ENCODE measurements around the gene TOLLIP.

DNA sequence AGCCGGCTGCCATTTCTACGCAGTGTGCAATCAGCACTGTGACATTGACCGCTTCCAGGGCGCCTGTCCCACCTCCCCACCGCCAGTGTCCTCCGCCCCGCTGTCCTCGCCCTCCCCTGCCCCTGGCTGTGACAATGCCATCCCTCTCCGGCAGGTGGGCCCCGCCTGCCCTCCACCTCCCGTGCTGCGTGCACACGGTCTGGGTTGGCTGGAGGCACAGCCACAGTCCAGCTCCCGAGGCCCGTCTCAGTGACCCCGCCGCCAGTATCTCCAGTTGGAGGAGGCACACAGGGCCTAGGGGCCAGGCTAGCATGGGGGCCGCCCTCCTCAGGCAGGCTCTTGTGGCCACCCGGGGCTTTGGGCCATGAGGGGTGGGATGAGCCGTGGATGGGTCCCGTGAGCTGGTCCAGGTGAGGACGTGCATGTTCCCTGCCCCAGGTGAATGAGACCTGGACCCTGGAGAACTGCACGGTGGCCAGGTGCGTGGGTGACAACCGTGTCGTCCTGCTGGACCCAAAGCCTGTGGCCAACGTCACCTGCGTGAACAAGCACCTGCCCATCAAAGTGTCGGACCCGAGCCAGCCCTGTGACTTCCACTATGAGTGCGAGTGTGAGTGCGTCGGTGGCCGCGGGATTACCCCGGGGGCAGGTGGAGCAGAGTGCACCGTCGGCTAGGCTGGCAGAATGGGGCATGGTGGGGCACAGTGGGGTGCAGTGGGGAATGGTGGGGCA is 56.9 kb downstream of the TOLLIP start:
- TF ChIP-seq, protein P1, sequence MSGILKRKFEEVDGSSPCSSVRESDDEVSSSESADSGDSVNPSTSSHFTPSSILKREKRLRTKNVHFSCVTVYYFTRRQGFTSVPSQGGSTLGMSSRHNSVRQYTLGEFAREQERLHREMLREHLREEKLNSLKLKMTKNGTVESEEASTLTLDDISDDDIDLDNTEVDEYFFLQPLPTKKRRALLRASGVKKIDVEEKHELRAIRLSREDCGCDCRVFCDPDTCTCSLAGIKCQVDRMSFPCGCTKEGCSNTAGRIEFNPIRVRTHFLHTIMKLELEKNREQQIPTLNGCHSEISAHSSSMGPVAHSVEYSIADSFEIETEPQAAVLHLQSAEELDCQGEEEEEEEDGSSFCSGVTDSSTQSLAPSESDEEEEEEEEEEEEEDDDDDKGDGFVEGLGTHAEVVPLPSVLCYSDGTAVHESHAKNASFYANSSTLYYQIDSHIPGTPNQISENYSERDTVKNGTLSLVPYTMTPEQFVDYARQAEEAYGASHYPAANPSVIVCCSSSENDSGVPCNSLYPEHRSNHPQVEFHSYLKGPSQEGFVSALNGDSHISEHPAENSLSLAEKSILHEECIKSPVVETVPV (CRISPR knock-in tag; IDR thresholded peaks at IDR 0.05), result no peak
- TF ChIP-seq ISL1 (CRISPR knock-in tag; IDR thresholded peaks at IDR 0.05), result no peak
- TF ChIP-seq, protein P2, sequence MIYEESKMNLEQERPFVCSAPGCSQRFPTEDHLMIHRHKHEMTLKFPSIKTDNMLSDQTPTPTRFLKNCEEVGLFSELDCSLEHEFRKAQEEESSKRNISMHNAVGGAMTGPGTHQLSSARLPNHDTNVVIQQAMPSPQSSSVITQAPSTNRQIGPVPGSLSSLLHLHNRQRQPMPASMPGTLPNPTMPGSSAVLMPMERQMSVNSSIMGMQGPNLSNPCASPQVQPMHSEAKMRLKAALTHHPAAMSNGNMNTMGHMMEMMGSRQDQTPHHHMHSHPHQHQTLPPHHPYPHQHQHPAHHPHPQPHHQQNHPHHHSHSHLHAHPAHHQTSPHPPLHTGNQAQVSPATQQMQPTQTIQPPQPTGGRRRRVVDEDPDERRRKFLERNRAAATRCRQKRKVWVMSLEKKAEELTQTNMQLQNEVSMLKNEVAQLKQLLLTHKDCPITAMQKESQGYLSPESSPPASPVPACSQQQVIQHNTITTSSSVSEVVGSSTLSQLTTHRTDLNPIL (CRISPR knock-in tag; IDR thresholded peaks at IDR 0.05; ENCODE audit: low read depth), result no peak
- TF ChIP-seq, protein P3, sequence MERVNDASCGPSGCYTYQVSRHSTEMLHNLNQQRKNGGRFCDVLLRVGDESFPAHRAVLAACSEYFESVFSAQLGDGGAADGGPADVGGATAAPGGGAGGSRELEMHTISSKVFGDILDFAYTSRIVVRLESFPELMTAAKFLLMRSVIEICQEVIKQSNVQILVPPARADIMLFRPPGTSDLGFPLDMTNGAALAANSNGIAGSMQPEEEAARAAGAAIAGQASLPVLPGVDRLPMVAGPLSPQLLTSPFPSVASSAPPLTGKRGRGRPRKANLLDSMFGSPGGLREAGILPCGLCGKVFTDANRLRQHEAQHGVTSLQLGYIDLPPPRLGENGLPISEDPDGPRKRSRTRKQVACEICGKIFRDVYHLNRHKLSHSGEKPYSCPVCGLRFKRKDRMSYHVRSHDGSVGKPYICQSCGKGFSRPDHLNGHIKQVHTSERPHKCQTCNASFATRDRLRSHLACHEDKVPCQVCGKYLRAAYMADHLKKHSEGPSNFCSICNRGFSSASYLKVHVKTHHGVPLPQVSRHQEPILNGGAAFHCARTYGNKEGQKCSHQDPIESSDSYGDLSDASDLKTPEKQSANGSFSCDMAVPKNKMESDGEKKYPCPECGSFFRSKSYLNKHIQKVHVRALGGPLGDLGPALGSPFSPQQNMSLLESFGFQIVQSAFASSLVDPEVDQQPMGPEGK (CRISPR knock-in tag; IDR thresholded peaks at IDR 0.05; ENCODE audit: borderline replicate concordance), result no peak
- no peak for TF ChIP-seq ZNF70 (CRISPR knock-in tag; IDR thresholded peaks at IDR 0.05)
- no peak for TF ChIP-seq OSR1 (CRISPR knock-in tag; IDR thresholded peaks at IDR 0.05)
- TF ChIP-seq ARNTL (CRISPR knock-in tag; IDR thresholded peaks at IDR 0.05; ENCODE audit: borderline replicate concordance, low read depth), result no peak
- no peak for TF ChIP-seq GLIS3 (CRISPR knock-in tag; IDR thresholded peaks at IDR 0.05)
